GM10248 (cell line): ENCODE results near the gene METTL5.
A peak's percentile ranks its signal among the peaks of the same experiment; 100 is the strongest.

Experiments used
- CTCF ChIA-PET: fragments of 300-600 bp; sonication (Branson Sonifier 250); formaldehyde crosslinking; extraction: SDS; loops from one replicate; lab custom pipeline; 2021; ENCODE audit warnings: antibody characterized with exemption; lab: Yijun Ruan, JAX
- POLR2A ChIA-PET: fragments of 350-650 bp; sonication (Branson Sonifier 250); formaldehyde crosslinking; extraction: SDS; loops from one replicate; lab custom pipeline; 2020; ENCODE audit warnings: antibody characterized with exemption; lab: Yijun Ruan, JAX
- DNase-seq: peaks from one replicate; pipeline ENCODE4 v3.0.0; 2012; ENCODE audit errors: extremely low spot score
- TF ChIP-seq, protein P1 (sequence below): IDR thresholded peaks from 2 replicates; pipeline ENCODE4 v1.5.1; 2012; ENCODE audit warnings: mild to moderate bottlenecking, low read depth; ENCODE audit errors: extremely low read depth, missing control alignments, control extremely low read depth

Gene METTL5

DNA sequence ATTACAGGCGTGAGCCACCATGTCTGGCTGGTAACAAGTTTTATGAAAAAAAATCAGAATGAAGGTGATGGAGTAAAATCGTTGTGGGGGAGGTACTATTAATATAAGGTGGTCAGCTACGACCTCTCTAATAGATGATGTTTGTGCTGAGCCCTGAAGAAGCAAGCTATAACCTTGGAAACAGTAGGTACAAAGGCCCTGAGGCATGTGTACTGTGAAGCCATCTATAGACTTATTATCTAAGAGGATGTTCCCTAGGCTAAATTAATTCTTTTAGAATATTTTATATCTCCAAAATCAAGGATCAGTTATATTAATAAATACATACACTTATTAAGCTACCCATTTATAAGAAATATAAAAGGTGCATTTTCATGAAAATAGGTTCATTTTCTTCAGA is 49.4 kb downstream of the METTL5 start:
- TF ChIP-seq, protein P1, sequence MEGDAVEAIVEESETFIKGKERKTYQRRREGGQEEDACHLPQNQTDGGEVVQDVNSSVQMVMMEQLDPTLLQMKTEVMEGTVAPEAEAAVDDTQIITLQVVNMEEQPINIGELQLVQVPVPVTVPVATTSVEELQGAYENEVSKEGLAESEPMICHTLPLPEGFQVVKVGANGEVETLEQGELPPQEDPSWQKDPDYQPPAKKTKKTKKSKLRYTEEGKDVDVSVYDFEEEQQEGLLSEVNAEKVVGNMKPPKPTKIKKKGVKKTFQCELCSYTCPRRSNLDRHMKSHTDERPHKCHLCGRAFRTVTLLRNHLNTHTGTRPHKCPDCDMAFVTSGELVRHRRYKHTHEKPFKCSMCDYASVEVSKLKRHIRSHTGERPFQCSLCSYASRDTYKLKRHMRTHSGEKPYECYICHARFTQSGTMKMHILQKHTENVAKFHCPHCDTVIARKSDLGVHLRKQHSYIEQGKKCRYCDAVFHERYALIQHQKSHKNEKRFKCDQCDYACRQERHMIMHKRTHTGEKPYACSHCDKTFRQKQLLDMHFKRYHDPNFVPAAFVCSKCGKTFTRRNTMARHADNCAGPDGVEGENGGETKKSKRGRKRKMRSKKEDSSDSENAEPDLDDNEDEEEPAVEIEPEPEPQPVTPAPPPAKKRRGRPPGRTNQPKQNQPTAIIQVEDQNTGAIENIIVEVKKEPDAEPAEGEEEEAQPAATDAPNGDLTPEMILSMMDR, result no peak
- ChIA-PET CTCF (interaction anchor here (1.6 to 2.0 kb wide), 2 partner anchors 7 to 323 kb away, joined by 3 to 7 read pairs; no protein-coding TSS in a partner anchor), POLR2A (no interaction called here)
- no peak for DNase-seq

DNA sequence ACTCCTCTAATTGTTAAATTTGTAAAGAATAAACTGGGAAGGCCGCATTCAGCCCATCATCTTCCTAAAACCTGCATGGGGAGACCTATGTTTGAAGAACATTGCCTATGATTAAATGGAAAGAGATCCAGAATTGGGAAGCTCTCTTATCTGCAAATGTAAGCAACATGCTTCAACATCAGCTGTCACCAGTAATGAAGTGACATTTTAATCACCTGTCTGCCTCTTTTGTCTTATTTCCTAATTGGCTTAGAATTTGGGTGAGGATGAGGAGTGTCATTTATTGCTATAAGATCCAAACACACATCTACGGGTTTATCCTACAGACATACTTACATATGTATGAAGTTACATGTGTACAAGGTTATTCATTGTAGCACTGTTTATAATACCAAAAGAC is 52.1 kb downstream of the METTL5 start:
- POLR2A ChIA-PET, result no interaction called here
- CTCF ChIA-PET, result interaction anchor here (1.0 to 2.0 kb wide), 3 partner anchors 16 to 248 kb away, joined by 3 to 5 read pairs (median 4); no protein-coding TSS in a partner anchor
- DNase-seq, result no peak
- TF ChIP-seq, protein P1, result no peak

DNA sequence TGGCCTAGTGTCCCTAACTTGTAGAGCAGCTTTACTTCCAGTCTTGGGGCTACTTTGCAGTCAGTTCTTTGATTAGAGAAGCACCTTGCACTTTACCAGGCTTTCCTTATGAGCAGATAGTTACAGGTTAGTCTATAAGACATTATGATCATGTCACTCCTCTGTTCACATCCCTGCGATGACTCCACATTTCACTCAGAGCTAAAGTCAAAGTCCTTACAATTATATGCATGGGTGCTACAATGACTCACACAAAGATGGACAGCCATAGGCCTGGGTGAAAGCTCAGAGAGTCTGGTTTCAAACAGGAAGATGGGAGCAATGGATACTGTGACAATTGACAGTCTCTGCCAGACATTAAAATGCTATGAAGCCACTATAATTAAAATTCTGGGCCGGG is 53.1 kb downstream of the METTL5 start:
- DNase-seq, result no peak
- ChIA-PET CTCF (interaction anchor here (1.1 to 2.3 kb wide), 3 partner anchors 19 to 292 kb away, joined by 3 to 6 read pairs (median 4); partner anchors contain the start of genes BBS5 and METTL5), POLR2A (no interaction called here)
- TF ChIP-seq, protein P1, result no peak

DNA sequence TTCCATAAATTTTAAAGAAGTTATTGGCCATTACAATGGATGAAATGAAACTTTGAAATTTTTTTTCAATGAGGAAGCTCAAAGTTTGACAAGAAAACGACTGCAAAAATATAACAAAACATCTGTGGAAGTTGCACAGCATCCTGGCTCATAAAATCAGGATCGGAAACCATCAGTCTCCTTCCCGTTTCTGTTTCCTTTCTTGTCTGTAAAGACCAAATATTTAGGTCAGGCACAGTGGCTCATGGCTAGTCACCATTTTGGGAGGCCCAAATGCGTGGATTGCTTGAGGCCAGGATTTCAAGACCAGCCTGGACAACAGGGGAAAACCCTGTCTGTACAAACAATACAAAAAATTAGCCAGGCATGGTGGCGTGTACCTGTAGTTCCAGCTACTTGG is 53.7 kb downstream of the METTL5 start:
- TF ChIP-seq, protein P1, result no peak
- POLR2A ChIA-PET, result no interaction called here
- CTCF ChIA-PET, result interaction anchor here (0.7 to 2.3 kb wide), 5 partner anchors 19 to 291 kb away, joined by 3 to 6 read pairs (median 3); partner anchors contain the start of genes BBS5 and METTL5
- no peak for DNase-seq

DNA sequence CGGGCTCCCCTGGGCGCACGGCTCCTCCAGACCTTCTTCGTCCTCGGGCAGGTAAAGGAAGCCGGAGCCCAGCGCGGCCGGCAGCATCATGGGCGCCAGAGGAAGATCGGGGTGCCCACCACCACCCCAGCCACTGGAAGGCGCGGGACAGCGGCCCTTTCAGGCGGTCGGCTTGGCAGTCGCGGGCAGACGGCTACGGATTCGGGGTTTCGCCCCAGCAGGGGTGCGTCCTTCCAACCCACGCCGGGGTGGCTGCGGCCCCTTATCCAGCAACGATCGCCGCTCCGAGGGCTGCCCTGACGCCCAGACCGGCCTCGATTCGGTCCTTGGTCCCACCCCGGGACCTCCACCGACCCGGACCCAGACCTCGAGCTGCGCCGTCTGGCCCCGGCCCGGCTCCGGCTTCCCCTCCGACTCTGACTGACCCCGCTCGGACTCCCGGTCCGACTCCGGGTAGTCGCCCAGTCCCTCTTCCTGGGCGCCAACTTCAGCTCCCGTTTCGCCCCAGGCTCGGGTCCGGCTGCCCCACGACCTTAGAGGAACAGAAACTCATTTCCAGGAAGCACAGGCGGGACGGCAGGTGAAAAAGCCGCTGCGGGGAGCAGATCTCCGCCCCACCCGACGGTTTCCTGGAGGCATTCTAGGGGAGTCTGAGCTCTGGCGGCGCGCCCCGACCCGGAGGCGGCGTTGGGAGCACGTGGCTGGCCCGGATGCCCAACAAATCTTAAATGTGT is 56.3 kb downstream of the METTL5 start:
- CTCF ChIA-PET, result interaction anchor here (0.7 to 1.3 kb wide), 4 partner anchors 8 to 70 kb away, joined by 3 to 7 read pairs (median 3); no protein-coding TSS in a partner anchor

DNA sequence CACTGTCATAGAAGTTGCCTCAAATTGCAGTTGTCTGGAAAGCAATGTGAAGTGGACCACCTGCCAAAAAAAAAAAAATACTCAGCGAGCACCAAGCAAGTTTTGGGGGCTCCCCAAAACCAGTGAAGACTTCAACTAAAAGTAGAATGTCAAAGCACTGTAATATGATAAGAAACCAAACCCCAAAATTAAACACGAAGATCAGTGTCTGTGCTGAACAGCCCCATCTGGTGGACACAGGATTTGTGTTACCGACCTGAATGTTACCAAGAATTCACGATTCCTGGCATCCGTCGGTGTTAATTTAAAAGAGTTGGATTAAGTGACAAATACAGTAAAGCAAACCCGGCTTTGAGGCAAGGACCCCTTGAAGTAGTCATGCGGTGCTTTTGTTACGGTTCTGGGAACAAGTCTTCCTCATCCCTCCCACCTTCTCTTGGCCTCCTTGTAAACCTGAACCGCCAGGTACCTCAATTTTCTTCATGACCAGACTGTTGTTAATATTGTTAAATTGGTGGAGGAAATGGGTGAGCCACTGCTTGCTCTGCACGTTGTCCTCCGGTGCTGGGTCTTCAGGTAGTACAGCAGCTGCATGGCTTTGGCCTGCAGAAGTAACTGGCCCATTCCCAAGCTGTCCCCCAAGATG is 57.3 kb downstream of the METTL5 start:
- peak; percentile 62 for DNase-seq
- CTCF ChIA-PET, result interaction anchor here (0.8 to 1.3 kb wide), 2 partner anchors 9 to 69 kb away, joined by 3 to 7 read pairs; no protein-coding TSS in a partner anchor
- TF ChIP-seq, protein P1, result peak; percentile 55
- POLR2A ChIA-PET, result no interaction called here

More for the DNA sequence above, 56.3 kb downstream of the METTL5 start:
- POLR2A ChIA-PET, result interaction anchor here (0.6 kb wide), 2 partner anchors 11 to 14 kb away, joined by 4 to 5 read pairs; no protein-coding TSS in a partner anchor
- peak; percentile 35 for DNase-seq
- TF ChIP-seq, protein P1, result no peak
